PFSK-1 (cell line): Measurements from ENCODE around the gene ACP5.

ENCODE experiments used
- FOXP2 ChIP-seq: optimal IDR thresholded peaks from 2 replicates; pipeline ENCODE3; 2011; ENCODE audit warnings: borderline replicate concordance, control low read depth, inconsistent platforms; ENCODE audit not compliant: insufficient read depth; ENCODE audit errors: extremely low read length, extremely low read depth
- POLR2AphosphoS5 ChIP-seq: IDR thresholded peaks from 2 replicates; pipeline ENCODE4 v1.6.1; 2012; ENCODE audit warnings: low read depth, mild to moderate bottlenecking, control low read depth, low read length, moderate library complexity
- SIN3A ChIP-seq: IDR thresholded peaks from 2 replicates; pipeline ENCODE4 v1.6.1; 2012; ENCODE audit warnings: mild to moderate bottlenecking, low read length, moderate library complexity, borderline replicate concordance; ENCODE audit not compliant: insufficient read depth
- TAF1 ChIP-seq: IDR thresholded peaks from 2 replicates; pipeline ENCODE4 v1.6.1; 2012; ENCODE audit warnings: low read length, control low read depth, borderline replicate concordance; ENCODE audit not compliant: insufficient read depth
- TF ChIP-seq, protein P1 (sequence below), 2 experiments: IDR thresholded peaks; 2 replicates each; pipeline versions ENCODE4 v1.6.1 to v1.8.0; 2011 to 2012; ENCODE audit warnings: low read depth in 2 of 2, low read length in 2 of 2, control low read depth in 1 of 2, inconsistent platforms in 1 of 2, mild to moderate bottlenecking in 1 of 2, moderate library complexity in 1 of 2; ENCODE audit not compliant: insufficient read depth in 1 of 2

DNA sequence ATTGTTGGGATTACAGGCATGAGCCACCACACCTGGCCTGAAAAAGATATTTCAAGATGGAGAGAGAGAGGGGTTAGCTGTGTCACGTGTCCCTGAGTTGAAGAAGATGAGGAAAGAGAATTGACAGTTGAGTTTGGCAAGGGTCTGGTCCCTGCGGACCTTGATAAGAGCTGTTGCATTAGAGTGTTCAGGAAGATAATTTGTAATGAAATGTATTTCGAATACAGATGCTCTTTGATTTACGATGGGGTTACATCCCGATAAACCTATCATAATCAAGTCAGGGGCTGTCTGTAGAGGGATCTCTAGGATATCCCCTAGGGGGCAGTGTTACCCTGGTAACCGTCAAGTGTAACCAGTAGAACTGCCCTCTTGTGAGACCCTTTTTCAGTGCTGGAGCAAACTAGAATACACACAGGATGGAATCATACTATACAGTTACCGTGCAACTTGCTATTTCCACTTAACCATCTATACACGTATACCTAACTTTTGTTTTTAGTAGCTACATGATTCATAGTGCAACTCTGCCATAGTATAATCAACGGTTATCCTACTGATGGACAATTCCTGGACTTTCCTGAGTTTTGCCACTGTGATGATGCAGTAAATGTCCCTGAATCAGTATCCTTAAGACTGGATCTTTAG lies 16.9 kb downstream of the ACP5 start:
- TF ChIP-seq, protein P1, sequence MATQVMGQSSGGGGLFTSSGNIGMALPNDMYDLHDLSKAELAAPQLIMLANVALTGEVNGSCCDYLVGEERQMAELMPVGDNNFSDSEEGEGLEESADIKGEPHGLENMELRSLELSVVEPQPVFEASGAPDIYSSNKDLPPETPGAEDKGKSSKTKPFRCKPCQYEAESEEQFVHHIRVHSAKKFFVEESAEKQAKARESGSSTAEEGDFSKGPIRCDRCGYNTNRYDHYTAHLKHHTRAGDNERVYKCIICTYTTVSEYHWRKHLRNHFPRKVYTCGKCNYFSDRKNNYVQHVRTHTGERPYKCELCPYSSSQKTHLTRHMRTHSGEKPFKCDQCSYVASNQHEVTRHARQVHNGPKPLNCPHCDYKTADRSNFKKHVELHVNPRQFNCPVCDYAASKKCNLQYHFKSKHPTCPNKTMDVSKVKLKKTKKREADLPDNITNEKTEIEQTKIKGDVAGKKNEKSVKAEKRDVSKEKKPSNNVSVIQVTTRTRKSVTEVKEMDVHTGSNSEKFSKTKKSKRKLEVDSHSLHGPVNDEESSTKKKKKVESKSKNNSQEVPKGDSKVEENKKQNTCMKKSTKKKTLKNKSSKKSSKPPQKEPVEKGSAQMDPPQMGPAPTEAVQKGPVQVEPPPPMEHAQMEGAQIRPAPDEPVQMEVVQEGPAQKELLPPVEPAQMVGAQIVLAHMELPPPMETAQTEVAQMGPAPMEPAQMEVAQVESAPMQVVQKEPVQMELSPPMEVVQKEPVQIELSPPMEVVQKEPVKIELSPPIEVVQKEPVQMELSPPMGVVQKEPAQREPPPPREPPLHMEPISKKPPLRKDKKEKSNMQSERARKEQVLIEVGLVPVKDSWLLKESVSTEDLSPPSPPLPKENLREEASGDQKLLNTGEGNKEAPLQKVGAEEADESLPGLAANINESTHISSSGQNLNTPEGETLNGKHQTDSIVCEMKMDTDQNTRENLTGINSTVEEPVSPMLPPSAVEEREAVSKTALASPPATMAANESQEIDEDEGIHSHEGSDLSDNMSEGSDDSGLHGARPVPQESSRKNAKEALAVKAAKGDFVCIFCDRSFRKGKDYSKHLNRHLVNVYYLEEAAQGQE (IDR thresholded peaks at IDR 0.05; ENCODE audit: insufficient read depth in 1 of 2, low read depth in 2 of 2, low read length in 2 of 2) = no peak
- TF ChIP-seq TAF1 (no peak), SIN3A (no peak), POLR2AphosphoS5 (no peak), FOXP2 (no peak)
